ENCODE measurements around the gene NXPH2.

NXPH2 gene

GRCh38 chr2:138716183-138716582, 64.0 kb downstream of the NXPH2 start:
- no peak overlapping the region for H2AFZ ChIP-seq (ENCODE audit: low read length)
- no peak overlapping the region for H3K9ac ChIP-seq (ENCODE audit: low read length)
- H3F3A ChIP-seq (ENCODE audit: insufficient read depth, low read length), result no peaks in the 10 kb centered on the region
- no peaks in the 10 kb centered on the region for H3K9me3 ChIP-seq (ENCODE audit: low read length)
- no peaks in the 10 kb centered on the region for H3K9me2 ChIP-seq (ENCODE audit: low read depth, low read length)
- no peaks in the 10 kb centered on the region for H4K20me1 ChIP-seq (ENCODE audit: insufficient read depth, low read length)
- TF ChIP-seq EZH2 (IDR thresholded peaks at IDR 0.05; ENCODE audit: borderline replicate concordance, low read length) (no peak), CTCF (IDR thresholded peaks at IDR 0.05; ENCODE audit: low read length) (peak; percentile 42; the same call in 1 of the 2 replicates)
- H3K27me3 ChIP-seq (ENCODE audit: insufficient read depth, low read length), result no peaks in the 10 kb centered on the region
- H3K79me2 ChIP-seq (ENCODE audit: insufficient read depth, low read length), result no peaks in the 10 kb centered on the region
- no peak overlapping the region for H3K27ac ChIP-seq (ENCODE audit: low read depth, low read length, poor library complexity, severe bottlenecking)
- H3K4me2 ChIP-seq (ENCODE audit: low read length), result no peak overlapping the region
- no peaks in the 10 kb centered on the region for H3K4me1 ChIP-seq (ENCODE audit: insufficient read depth, low read length, severe bottlenecking)
- H3K4me3 ChIP-seq (ENCODE audit: low read depth, low read length, poor library complexity, severe bottlenecking), result no peak overlapping the region
- no peaks in the 10 kb centered on the region for H3K36me3 ChIP-seq (ENCODE audit: insufficient read depth, low read length)

GRCh38 chr2:138713504-138713903, 66.7 kb downstream of the NXPH2 start:
- Histone ChIP-seq H3K4me2 (ENCODE audit: low read length) (no peak overlapping the region), H3K27ac (ENCODE audit: low read depth, low read length, poor library complexity, severe bottlenecking) (no peak overlapping the region), H3K36me3 (ENCODE audit: insufficient read depth, low read length) (no peaks in the 10 kb centered on the region)

GRCh38 chr2:138713069-138713496, 67.1 kb downstream of the NXPH2 start:
- Histone ChIP-seq H3K9me2 (ENCODE audit: low read depth, low read length) (no peaks in the 10 kb centered on the region), H3K27me3 (ENCODE audit: insufficient read depth, low read length) (no peaks in the 10 kb centered on the region), H3K4me1 (ENCODE audit: insufficient read depth, low read length, severe bottlenecking) (no peaks in the 10 kb centered on the region), H3F3A (ENCODE audit: insufficient read depth, low read length) (no peaks in the 10 kb centered on the region), H2AFZ (ENCODE audit: low read length) (no peak overlapping the region), H3K36me3 (ENCODE audit: insufficient read depth, low read length) (no peaks in the 10 kb centered on the region), H3K4me2 (ENCODE audit: low read length) (no peak overlapping the region), H3K27ac (ENCODE audit: low read depth, low read length, poor library complexity, severe bottlenecking) (no peak overlapping the region), H3K9me3 (ENCODE audit: low read length) (no peaks in the 10 kb centered on the region), H3K4me3 (ENCODE audit: low read depth, low read length, poor library complexity, severe bottlenecking) (no peak overlapping the region), H3K79me2 (ENCODE audit: insufficient read depth, low read length) (no peaks in the 10 kb centered on the region), H3K9ac (ENCODE audit: low read length) (no peak overlapping the region), H4K20me1 (ENCODE audit: insufficient read depth, low read length) (no peaks in the 10 kb centered on the region)
- TF ChIP-seq CTCF (IDR thresholded peaks at IDR 0.05; ENCODE audit: low read length) (no peak), EZH2 (IDR thresholded peaks at IDR 0.05; ENCODE audit: borderline replicate concordance, low read length) (no peak)

More at GRCh38 chr2:138713504-138713903, 66.7 kb downstream of the NXPH2 start:
- Histone ChIP-seq H3K79me2 (ENCODE audit: insufficient read depth, low read length) (no peaks in the 10 kb centered on the region), H3K9me3 (ENCODE audit: low read length) (no peaks in the 10 kb centered on the region), H3K27me3 (ENCODE audit: insufficient read depth, low read length) (no peaks in the 10 kb centered on the region), H3K9ac (ENCODE audit: low read length) (no peak overlapping the region), H3K4me1 (ENCODE audit: insufficient read depth, low read length, severe bottlenecking) (no peaks in the 10 kb centered on the region), H3K9me2 (ENCODE audit: low read depth, low read length) (no peaks in the 10 kb centered on the region), H2AFZ (ENCODE audit: low read length) (no peak overlapping the region), H3F3A (ENCODE audit: insufficient read depth, low read length) (no peaks in the 10 kb centered on the region), H3K4me3 (ENCODE audit: low read depth, low read length, poor library complexity, severe bottlenecking) (no peak overlapping the region), H4K20me1 (ENCODE audit: insufficient read depth, low read length) (no peaks in the 10 kb centered on the region)
- TF ChIP-seq EZH2 (IDR thresholded peaks at IDR 0.05; ENCODE audit: borderline replicate concordance, low read length), result no peak
- no peak for TF ChIP-seq CTCF (IDR thresholded peaks at IDR 0.05; ENCODE audit: low read length)
